Tibial artery (tissue), 4 donors: ENCODE measurements around the gene DDX28.

Experiments
- DNase-seq, 2 donors: peaks; one replicate each; pipeline ENCODE4 v3.0.0-alpha.2; 2019
- H3K27ac ChIP-seq, 2 donors: fragments of 200-600 bp; sonication (generic) in 1 of 2; 1 replicate in 1 of 2; 2 replicates in 1 of 2; pipeline ENCODE4 v1.5.1; 2018 to 2019; ENCODE audit warnings: mild to moderate bottlenecking in 1 of 2
- H3K27me3 ChIP-seq, 2 donors: fragments of 200-600 bp; sonication (generic) in 1 of 2; one replicate each; pipeline versions ENCODE4 v1.5.1 to v1.6.0; 2016 to 2019
- H3K36me3 ChIP-seq, 3 donors: fragments of 200-600 bp; sonication (generic) in 2 of 3; one replicate each; pipeline ENCODE4 v1.5.1; 2016 to 2019; ENCODE audit warnings: mild to moderate bottlenecking in 2 of 3
- H3K4me1 ChIP-seq, 4 donors: fragments of 200-600 bp; sonication (generic) in 2 of 4; 1 replicate in 3 of 4; 2 replicates in 1 of 4; pipeline ENCODE4 v1.5.1; 2016 to 2019
- H3K4me3 ChIP-seq, 2 donors: fragments of 200-600 bp; sonication (generic) in 1 of 2; 1 replicate in 1 of 2; 2 replicates in 1 of 2; pipeline ENCODE4 v1.5.1; 2018 to 2019; ENCODE audit warnings: mild to moderate bottlenecking in 2 of 2
- H3K9me3 ChIP-seq, 3 donors: fragments of 200-600 bp; sonication (generic) in 1 of 3; one replicate each; pipeline ENCODE4 v1.5.1; 2016 to 2019
- intact Hi-C: fragments of 100-400 bp; cut with DNase I; formaldehyde crosslinking; loops from one replicate; pipeline ENCODE4 v1.15.0; 2023; ENCODE audit warnings: low total_unique reads
- TF ChIP-seq, protein P1 (sequence below), 2 experiments: fragments of 200-600 bp in 1 of 2; fragments of 450-650 bp in 1 of 2; IDR thresholded peaks; one replicate each; pipeline ENCODE4 v1.5.1; 2017 to 2019; ENCODE audit warnings: antibody characterized with exemption in 2 of 2, mild to moderate bottlenecking in 1 of 2, moderate library complexity in 1 of 2

Gene DDX28

DNA sequence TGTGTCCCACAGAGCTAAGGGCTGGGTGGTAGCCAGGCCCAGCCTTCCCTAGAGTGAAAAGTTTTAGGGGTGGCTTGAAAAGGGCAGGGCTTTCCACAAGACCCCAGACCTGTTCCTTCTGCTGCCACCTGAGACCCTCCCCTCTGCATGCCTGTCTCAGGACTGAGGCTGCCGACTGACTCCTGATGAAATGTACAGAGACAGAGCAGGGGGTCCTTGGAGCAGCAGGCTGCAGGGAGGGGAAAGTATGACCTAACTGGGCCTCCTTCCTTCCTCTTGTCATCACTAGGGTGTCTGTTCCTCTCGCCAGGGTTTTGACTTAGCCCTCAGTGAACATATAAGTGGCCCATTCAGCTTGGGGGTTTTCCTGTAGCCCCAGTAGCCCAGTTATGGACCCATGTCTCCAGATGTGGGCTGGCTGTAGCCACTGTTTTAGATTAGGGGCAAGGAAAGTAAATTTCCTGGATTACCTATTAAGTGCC lies 47.3 kb upstream of the DDX28 start:
- Histone ChIP-seq H3K27ac (no peak overlapping the region), H3K4me1 (peaks cover 0 to 10% (median 1%) of the 10 kb centered on the region in 4 donors)

DNA sequence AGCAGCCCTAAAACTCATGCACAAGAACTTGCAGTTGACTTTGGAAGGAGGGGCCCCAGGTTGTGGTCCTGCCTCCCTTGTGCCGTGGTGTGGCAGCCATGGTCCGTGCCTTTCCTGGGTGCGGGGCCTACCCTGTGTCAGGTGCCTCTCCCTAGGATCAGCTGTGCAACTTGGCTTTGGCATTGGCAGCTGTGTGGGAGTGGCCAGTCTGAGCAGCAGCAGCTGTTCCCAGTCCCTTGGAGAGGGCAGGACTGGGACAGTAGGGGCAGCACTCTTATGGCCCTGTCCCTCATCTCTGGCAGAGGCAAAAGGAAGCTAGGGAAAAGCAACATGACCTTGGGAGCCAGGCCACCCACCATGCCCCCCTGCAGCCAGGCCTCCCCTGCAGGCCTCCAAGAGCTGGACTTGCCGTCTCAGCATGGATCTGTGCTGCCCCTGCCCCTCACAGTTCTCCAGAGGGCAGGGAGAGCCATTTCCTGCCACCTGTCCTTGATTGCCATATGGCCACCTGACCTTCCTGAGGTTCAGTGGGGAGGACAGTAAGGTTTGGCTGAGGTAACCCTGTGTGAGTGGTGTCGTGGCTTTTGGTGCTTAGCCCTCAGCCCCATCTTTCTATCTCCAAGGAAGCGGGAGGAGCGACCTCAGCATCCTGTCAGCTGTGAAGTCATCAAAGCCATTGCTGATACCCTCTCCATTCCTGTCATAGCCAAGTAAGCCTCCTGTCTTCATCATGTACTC lies 46.6 kb upstream of the DDX28 start:
- intact Hi-C loops = no loop called here
- H3K36me3 ChIP-seq = peaks cover 25 to 69% (median 48%) of the 10 kb centered on the region in 3 donors
- H3K9me3 ChIP-seq = no peaks in the 10 kb centered on the region
- DNase-seq = no peak
- no peak overlapping the region for H3K4me3 ChIP-seq
- TF ChIP-seq, protein P1, sequence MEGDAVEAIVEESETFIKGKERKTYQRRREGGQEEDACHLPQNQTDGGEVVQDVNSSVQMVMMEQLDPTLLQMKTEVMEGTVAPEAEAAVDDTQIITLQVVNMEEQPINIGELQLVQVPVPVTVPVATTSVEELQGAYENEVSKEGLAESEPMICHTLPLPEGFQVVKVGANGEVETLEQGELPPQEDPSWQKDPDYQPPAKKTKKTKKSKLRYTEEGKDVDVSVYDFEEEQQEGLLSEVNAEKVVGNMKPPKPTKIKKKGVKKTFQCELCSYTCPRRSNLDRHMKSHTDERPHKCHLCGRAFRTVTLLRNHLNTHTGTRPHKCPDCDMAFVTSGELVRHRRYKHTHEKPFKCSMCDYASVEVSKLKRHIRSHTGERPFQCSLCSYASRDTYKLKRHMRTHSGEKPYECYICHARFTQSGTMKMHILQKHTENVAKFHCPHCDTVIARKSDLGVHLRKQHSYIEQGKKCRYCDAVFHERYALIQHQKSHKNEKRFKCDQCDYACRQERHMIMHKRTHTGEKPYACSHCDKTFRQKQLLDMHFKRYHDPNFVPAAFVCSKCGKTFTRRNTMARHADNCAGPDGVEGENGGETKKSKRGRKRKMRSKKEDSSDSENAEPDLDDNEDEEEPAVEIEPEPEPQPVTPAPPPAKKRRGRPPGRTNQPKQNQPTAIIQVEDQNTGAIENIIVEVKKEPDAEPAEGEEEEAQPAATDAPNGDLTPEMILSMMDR (IDR thresholded peaks at IDR 0.05) = no peak
- no peak overlapping the region for H3K27ac ChIP-seq
- no peaks in the 10 kb centered on the region for H3K27me3 ChIP-seq
- H3K4me1 ChIP-seq = peaks cover 0 to 16% (median 7%) of the 10 kb centered on the region in 4 donors

More for the DNA sequence above, 47.3 kb upstream of the DDX28 start:
- Histone ChIP-seq H3K27me3 (no peaks in the 10 kb centered on the region), H3K9me3 (no peaks in the 10 kb centered on the region), H3K36me3 (peaks cover 26 to 75% (median 53%) of the 10 kb centered on the region in 3 donors), H3K4me3 (no peak overlapping the region)
- DNase-seq = no peak
- intact Hi-C loops = no loop called here
- TF ChIP-seq, protein P1 (IDR thresholded peaks at IDR 0.05) = no peak

DNA sequence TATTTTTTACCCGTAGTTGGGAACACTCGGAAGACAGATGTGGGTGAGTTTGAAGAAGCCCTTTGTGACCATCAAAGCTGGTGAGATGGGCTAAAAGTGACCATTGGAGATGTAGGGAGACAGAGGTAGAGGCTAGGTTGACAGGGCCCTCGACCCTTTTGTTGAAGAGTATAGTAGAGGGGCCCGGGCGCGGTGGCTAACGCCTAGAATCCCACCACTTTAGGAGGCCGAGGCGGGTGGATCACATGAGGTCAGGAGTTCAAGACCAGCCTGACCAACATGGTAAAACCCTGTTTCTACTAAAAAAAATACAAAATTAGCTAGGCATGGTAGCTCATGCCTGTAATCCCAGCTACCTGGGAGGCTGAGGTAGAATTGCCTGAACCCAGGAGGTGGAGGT lies 45.9 kb upstream of the DDX28 start:
- no peak overlapping the region for H3K4me3 ChIP-seq
- TF ChIP-seq, protein P1 (IDR thresholded peaks at IDR 0.05) = no peak
- intact Hi-C loops = no loop called here
- no peaks in the 10 kb centered on the region for H3K9me3 ChIP-seq
- H3K36me3 ChIP-seq = peaks cover 19 to 61% (median 42%) of the 10 kb centered on the region in 3 donors
- H3K27ac ChIP-seq = no peak overlapping the region
- DNase-seq = no peak
- no peaks in the 10 kb centered on the region for H3K27me3 ChIP-seq
- H3K4me1 ChIP-seq = peaks cover 0 to 23% (median 10%) of the 10 kb centered on the region in 4 donors

DNA sequence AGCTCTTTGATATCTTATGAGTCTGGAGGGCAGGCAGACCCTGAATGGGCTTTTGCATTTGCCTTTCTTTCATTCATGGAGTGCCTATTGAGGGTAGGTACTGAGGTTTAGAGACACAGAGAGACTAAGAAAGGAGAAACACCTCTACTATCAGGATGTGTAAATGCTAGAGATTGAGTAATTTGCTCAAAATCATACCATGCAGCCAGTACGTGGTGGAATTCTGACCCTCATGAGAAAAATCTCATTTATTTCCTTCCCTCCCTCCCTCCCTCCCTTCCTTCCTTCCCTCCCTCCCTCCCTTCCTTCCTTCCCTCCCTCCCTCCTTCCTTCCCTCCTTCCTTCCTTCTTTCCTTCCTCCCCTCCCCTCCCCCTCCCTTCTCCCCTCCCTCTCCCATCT lies 43.7 kb upstream of the DDX28 start:
- intact Hi-C loops = no loop called here
- Histone ChIP-seq H3K4me1 (peaks cover 0 to 26% (median 10%) of the 10 kb centered on the region in 4 donors), H3K36me3 (peaks cover 16 to 42% (median 24%) of the 10 kb centered on the region in 3 donors), H3K27me3 (no peaks in the 10 kb centered on the region), H3K27ac (peak overlapping the region in 1 of 2 donors; percentile 65), H3K4me3 (no peak overlapping the region), H3K9me3 (no peaks in the 10 kb centered on the region)
- DNase-seq = no peak
- TF ChIP-seq, protein P1 (IDR thresholded peaks at IDR 0.05) = no peak

DNA sequence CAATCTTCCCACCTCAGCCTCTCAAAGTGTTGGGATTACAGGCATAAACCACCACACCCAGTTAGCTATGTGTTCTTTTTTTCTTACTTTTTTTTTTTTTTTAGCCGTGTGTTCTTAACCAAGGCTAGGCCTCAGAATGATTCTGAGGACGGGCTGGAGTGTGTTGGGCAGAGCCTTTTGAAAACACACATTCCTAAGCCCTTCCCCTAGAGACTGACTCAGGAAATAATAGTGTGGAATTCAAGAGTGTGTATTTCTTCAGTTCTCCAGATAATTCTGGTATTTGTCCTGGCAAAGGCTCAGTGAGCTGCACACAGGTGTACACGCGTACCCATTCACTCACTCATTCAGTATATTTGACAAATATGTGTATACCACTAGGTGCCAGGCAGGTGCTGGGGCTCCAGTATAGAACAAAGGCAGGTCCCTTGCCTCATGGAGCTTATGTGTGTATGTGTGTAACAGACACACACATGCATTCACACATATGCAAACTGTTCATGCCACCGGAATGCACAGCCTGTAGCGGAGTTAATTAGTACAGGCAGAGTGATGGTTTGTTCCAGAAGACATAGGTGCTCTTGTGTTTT lies 42.8 kb upstream of the DDX28 start:
- H3K9me3 ChIP-seq = no peaks in the 10 kb centered on the region
- no peak for DNase-seq
- H3K27ac ChIP-seq = peak overlapping the region; percentile 65 to 72
- TF ChIP-seq, protein P1 (IDR thresholded peaks at IDR 0.05) = no peak
- intact Hi-C loops = no loop called here
- peaks cover 9 to 42% (median 14%) of the 10 kb centered on the region in 3 donors for H3K36me3 ChIP-seq
- H3K4me3 ChIP-seq = no peak overlapping the region
- peaks cover 0 to 26% (median 10%) of the 10 kb centered on the region in 4 donors for H3K4me1 ChIP-seq
- no peaks in the 10 kb centered on the region for H3K27me3 ChIP-seq
